ENCODE results near the gene ATP10B. TPM values are rescaled to one million over a fixed set of nuclear protein-coding genes. Genes with fewer than 3 reads are reported as not detected.

Gene ATP10B
- total RNA-seq, 4 donors from 2014 or later = 63.5 to 112 (median 87.7) TPM

DNA sequence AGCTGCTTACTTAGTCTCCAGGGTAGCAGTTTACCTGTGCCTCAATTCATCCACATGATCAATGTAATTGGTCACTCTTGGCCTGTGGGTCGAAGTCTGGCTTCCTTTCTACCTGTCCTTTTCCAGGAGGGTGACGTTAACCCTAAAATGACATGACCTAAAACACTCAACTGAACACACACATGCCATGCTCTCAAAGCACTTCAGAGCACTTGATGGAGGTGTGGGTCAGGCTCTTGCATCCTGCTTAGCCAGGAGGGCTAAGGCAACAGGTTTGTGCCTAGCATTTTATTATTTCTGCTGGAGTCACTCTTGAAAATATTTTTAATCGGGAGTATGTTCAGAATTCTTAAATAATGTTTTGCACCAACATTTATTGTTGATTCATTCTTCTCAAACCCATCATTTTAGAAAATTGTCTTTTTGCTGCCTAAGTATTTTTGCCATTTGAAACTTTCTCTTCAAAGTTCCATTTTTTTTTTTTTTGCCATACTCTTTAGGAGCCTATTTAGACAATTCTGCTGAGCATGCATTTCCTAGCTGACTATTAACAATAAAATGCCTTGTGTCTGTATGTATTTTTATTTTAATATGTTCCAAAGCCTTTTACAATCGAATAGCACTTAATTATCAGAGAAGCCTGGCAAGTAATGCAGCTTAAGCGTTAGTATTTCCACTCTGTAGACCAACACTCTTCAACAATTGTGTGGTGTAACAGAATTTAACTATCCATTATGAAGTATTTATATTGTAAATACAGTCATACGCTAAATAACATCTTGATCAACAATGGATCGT lies 59.1 kb downstream of the ATP10B start:
- TF ChIP-seq, protein P1, sequence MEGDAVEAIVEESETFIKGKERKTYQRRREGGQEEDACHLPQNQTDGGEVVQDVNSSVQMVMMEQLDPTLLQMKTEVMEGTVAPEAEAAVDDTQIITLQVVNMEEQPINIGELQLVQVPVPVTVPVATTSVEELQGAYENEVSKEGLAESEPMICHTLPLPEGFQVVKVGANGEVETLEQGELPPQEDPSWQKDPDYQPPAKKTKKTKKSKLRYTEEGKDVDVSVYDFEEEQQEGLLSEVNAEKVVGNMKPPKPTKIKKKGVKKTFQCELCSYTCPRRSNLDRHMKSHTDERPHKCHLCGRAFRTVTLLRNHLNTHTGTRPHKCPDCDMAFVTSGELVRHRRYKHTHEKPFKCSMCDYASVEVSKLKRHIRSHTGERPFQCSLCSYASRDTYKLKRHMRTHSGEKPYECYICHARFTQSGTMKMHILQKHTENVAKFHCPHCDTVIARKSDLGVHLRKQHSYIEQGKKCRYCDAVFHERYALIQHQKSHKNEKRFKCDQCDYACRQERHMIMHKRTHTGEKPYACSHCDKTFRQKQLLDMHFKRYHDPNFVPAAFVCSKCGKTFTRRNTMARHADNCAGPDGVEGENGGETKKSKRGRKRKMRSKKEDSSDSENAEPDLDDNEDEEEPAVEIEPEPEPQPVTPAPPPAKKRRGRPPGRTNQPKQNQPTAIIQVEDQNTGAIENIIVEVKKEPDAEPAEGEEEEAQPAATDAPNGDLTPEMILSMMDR (IDR thresholded peaks at IDR 0.05) = no peak
- no peak for TF ChIP-seq POLR2A (IDR thresholded peaks at IDR 0.05)
- no peak for DNase-seq
- no peaks in the 10 kb centered on the region for H3K9me3 ChIP-seq

DNA sequence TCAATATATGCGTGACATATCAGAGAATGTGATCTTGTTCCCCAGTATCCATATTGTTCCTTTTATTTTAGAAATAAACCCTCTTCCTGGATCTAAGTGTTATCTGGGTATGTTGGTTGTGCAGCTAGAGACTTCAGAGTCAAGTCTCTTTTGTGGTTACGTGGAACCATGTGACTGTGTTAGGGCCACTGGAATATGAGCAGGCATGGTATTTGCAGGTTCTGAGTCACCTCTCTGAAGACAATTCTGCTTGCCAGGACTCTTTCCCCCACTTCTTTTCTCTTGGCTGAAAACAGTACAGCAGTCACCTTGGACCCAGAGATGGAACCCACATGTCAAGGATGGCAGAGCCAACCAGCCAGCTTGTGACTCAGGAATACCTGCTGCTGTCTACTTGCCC lies 59.7 kb downstream of the ATP10B start:
- H3K36me3 ChIP-seq = no peaks in the 10 kb centered on the region
- TF ChIP-seq, protein P1 (IDR thresholded peaks at IDR 0.05) = no peak
- TF ChIP-seq POLR2A (IDR thresholded peaks at IDR 0.05) = no peak
- no peaks in the 10 kb centered on the region for H3K27me3 ChIP-seq
- H3K27ac ChIP-seq = no peak overlapping the region
- no peaks in the 10 kb centered on the region for H3K9me3 ChIP-seq
- DNase-seq = no peak
- H3K4me1 ChIP-seq = no peaks in the 10 kb centered on the region
- no peak overlapping the region for H3K4me3 ChIP-seq

More for the DNA sequence above, 59.1 kb downstream of the ATP10B start:
- no peak overlapping the region for H3K4me3 ChIP-seq
- no peaks in the 10 kb centered on the region for H3K36me3 ChIP-seq
- H3K27me3 ChIP-seq = no peaks in the 10 kb centered on the region
- H3K4me1 ChIP-seq = no peaks in the 10 kb centered on the region
- no peak overlapping the region for H3K27ac ChIP-seq

DNA sequence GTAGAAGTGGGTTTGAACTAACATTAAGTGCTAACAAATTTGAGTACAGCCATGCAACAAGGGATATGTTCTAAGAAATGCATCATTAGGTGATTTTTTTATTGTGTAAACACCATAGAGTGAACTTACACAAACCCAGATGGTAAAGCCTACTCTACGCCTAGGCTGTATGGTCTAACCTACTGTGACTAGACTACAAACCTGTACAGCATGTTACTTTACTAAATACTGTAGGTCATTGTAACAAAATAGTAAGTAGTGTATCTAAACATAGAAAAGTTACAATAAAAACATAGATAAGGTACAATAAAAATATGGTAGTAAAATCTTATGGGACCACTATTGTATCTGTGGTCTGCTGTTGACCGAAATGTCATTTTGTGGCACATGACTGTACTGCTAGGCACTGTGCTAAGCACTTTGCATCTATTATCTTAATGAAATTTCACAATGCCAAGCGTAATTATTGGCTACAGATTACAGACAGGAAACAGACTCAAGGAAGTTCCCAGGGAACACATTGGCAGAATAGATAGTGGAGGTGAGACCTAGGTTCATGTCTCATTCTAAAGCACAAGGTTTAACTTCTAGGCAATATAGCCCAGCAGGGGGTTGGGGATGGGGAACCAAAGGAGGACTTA lies 62.7 kb downstream of the ATP10B start:
- no peak for DNase-seq
- Histone ChIP-seq H3K4me3 (no peak overlapping the region), H3K27ac (peak overlapping the region in 1 of 4 donors; percentile 21), H3K4me1 (no peaks in the 10 kb centered on the region), H3K36me3 (no peaks in the 10 kb centered on the region), H3K9me3 (no peaks in the 10 kb centered on the region), H3K27me3 (no peaks in the 10 kb centered on the region)
- no peak for TF ChIP-seq POLR2A (IDR thresholded peaks at IDR 0.05)
- TF ChIP-seq, protein P1 (IDR thresholded peaks at IDR 0.05) = no peak

DNA sequence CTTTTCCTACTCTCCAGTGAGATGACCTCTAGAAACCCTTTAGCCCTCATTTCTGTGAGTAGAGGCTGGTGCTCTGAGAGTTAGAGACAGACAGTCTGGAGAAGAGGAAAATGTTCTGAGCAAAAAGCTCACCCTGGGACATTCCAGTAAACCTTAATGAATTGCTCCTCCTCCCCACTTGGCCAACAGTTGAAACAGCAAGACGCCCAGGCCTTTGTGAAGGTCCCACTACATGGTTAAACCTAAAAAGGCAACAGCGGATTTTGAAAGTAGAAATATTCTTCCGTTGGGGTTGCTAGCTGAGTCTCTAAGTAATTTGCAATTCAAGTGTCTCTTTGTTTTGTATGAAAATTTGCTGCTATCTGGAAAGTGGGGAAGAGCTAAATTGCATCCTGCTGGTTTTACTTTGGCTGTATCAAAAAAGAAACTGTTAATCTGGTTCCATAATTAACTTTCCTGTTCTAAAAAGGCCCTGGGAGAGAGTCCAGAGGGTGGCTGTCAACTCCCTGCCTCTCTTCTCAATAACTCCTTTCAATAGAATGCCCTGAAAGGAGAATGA lies 63.8 kb downstream of the ATP10B start:
- no peaks in the 10 kb centered on the region for H3K9me3 ChIP-seq
- H3K36me3 ChIP-seq = no peaks in the 10 kb centered on the region
- H3K27ac ChIP-seq = no peak overlapping the region
- DNase-seq = no peak
- H3K4me3 ChIP-seq = no peak overlapping the region
- no peaks in the 10 kb centered on the region for H3K27me3 ChIP-seq
- H3K4me1 ChIP-seq = no peaks in the 10 kb centered on the region
- no peak for TF ChIP-seq POLR2A (IDR thresholded peaks at IDR 0.05)
- TF ChIP-seq, protein P1 (IDR thresholded peaks at IDR 0.05) = no peak

DNA sequence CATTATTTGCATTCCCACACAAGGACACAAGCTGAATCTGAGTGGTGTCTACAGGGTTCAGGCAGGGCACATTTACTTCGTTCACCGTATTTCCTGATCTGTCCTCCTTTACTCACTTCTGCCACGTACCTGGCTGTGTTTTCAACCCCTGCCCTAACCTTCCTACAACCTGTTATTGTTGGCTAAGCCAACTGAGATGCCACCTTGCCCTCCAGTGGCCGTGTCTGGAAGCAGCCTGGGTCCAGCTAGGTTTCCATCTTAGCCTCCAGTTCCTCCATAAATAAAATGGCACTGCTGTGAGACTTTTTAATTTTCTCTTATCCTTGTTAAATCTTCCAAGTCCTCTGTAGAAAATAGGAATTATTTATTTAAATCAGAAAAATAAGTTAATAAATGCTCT lies 64.8 kb downstream of the ATP10B start:
- Histone ChIP-seq H3K27ac (no peak overlapping the region), H3K36me3 (no peaks in the 10 kb centered on the region), H3K27me3 (no peaks in the 10 kb centered on the region), H3K4me3 (no peak overlapping the region), H3K4me1 (no peaks in the 10 kb centered on the region), H3K9me3 (no peaks in the 10 kb centered on the region)
- TF ChIP-seq, protein P1 (IDR thresholded peaks at IDR 0.05) = peak in 4 of 6 experiments; percentile 38 to 87 (median 80)
- no peak for TF ChIP-seq POLR2A (IDR thresholded peaks at IDR 0.05)
- DNase-seq = peak in 2 of 3 donors; percentile 73

All from Peyer's patch (tissue), 4 donors.